Activated CD4-positive, alpha-beta T cell treated with anti-CD3 and anti-CD28 coated beads, Interleukin-2, amount 50 U/mL, for 16 hours (primary cell): ENCODE data around the gene TBXA2R.

Source experiments
- DNase-seq: peaks from one replicate; pipeline ENCODE4 v3.0.0-alpha.2; 2020

The TBXA2R gene

DNA sequence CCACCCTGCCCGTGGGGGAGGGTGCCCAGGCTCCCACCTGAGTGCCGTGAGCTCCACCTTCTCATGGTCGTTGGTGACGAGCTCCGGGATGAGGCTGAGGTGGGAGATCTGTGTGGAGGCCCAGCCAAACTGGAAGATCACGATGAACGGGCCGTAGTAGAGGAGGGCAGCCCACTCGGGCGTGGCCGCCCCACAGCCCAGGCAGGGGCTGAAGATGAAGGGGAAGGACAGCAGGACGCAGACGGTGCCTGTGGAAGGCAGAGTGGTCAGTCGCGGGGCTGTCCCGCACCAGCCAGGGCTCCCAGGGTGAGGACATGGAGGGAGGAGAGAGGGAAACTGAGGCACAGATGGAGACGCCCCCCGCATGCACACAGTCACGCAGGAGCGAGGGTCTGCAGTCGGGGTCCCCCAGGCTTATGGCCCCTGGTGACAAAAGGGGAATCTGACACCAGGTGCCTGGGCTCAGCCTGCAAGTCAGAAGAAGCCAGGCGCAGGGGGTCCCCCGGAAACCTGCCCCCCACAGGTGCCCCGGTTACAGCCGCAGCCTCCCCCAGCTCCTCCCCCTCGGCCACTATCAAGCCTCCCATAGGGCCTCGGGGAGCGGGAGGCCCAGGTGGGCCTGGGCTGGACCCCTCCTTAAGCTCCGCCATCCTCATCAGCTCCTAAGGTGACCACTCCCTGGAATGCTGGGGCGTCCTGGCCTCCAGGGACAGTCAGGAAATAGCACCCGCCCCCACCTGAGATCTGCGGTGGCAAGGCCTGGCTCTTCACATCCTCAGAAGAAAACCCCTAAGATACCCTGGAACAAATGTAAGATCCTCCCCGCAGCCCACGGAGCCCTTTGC, 55.5 kb downstream of the TBXA2R start:
- DNase-seq, result no peak

DNA sequence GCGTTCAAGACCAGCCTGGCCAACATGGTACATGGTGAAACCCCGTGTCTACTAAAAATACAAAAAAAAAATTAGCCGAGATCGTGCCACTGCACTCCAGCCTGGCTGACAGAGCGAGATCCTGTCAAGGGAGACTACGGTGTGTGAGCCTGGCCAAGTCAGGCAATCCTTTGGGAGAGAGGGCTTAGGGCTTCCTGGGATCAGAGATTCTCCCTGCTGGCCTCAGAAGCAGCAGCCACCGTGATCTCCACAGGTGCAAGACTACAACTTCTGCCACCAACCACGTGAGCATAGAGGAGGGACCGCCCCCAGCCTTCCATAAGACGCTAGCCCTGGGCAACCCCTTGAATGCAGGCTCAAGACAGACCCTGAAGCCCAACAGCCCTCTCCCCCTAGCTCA, 56.9 kb downstream of the TBXA2R start:
- no peak for DNase-seq

DNA sequence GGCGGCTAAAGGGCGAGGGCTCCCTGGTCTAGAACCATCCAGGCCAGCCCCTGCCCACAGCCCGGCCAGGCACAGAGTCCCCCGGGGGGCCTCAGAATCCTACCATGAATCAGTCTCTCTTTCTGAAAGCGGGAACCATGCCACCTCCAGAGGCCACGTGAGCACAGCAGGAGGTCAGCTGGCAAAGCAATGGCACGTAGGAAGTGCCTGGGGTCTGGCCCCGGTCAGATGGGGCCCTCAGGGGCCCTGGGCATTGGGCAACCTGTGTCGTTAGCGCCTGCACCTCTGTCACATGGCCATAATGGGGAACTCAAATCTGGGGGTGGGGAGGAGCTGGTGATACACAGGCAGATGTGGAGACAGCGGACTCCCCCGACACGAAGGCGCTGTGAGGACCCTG, 58.1 kb downstream of the TBXA2R start:
- no peak for DNase-seq

DNA sequence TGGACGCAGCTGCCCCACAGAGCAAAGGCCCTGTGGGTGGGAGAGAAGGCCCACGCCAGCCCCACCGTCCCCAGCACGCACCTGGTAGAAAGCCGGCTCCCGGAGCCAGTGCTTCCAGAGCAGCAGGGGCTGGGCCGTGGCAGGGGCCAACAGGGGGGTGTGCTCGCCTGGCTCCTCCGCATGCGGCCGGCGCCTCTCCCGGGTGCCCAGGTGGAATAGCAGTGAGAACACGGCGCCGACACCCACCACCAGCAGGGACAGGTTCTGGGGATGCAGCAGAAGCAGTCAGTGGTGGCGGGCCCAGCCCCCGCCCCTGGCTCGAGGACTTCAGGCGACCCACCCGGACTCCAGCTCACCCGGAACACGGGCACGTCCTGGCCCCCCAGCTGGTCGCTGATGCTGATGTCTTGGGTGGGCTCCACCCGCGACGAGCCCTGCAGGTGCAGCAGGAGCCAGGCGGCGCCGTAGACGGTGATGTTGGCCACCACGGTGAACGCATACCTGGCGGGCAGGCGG, 58.9 kb downstream of the TBXA2R start:
- DNase-seq, result no peak

DNA sequence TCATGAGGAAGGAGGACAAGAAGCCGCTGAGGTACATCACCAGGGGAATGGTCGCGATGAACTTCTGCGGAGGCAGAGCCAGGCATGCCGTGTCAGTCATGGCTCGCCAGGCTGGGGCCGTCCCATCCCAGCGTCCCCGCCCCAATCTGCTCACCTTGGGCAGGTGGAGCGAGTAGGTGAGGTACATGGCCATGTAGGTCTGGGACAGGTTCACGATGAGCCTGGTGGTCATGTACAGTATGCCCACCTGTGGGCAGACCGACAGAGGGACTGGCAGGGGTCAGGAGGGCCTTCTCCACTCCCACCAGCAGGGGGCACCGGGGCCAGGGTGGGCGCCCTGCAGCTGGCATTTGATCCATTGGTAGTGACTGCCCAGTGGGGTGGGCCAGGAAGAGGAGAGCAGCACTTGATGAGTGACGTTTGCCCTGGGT, 59.4 kb downstream of the TBXA2R start:
- DNase-seq, result peak; percentile 42

DNA sequence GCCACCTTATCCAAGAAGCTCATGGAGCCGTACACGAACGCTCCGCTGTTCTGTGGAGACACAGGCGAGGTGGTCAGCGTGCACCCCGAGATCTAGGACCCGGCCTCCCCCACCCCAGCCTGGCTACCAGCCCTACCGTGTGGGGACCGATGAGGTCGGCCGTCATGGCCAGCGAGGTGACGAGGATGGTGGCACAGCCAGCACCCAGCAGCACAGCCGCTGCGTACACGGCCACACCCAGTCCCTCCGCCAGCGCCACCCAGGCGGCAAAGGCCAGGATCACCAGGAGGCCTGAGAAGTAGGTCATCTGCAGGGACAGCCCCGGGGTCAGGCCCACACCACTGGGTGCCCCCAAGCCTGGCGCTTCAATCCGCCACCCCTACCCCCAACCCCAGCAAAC, 60.6 kb downstream of the TBXA2R start:
- no peak for DNase-seq

DNA sequence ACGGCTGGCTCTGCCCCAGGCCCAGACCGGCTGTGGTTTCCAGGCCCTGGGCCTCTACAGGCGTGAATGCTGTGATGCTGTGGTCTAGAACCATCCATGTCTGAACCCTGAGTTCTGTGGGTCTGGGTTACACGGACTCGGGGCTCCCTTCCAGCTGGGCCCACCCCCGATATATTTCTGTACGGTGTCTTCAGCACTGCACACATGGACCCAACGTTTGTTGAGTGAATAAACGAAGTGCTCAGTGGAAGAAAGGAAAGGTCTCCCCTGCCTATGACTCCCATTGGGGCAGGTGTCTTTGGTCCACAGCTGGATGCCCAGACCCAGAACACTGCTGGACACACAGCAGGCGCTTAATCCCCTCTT, 61.0 kb downstream of the TBXA2R start:
- no peak for DNase-seq

DNA sequence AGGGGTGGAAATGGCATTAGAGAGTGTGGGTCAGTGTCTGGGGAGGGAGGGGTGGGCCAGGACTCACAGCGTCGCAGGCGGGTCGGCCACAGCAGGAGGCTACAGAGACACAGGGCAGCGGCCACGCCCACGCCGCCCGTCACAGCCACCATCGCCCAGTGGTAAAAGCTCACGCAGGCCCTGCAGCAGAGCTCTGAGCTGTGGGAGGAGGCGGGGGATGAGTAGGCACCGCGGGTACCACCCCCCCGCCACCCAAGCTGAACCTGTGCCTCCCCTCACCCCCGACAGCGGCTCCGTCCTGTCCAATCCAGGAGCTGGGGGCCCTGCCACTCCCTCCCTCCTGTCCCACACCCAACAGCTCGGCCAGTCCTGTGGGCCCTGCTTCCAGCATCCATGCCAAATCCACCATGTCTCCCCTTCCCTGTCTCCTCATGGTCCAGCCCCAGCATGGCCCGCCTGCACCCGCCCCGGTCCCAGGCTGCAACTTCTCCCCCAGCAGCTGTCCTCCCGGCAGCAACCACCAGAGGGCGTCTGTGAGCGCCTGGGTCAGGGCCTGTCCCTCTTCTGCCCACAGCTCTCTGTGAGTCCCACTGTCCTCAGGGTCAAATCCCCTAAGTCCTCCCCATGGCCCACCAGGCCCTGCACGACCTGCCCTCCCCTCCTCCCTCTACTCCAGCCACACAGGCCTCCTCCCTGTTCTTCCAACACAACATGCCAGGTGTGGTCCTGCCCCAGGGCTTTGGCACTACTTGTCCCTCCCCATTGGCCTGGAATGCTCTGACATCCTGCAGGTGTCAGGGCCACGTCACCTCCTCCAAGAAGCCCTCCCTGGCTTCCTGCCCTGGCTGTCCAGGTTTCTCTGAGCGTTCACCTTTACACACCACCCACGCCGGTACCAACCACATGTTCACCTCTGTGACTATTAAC, 61.7 kb downstream of the TBXA2R start:
- peak; percentile 77 for DNase-seq
